HuH-7.5 (cell line): ENCODE measurements around the gene GJC1.
"Not testable (repeated sequence)": the region's sequence is repeated elsewhere in the genome, so short reads cannot be mapped to it uniquely, and the experiment has no call there.

ENCODE experiments used
- DNase-seq: peaks from one replicate; pipeline ENCODE4 v3.0.0; 2011; ENCODE audit warnings: low spot score

GJC1 gene

DNA sequence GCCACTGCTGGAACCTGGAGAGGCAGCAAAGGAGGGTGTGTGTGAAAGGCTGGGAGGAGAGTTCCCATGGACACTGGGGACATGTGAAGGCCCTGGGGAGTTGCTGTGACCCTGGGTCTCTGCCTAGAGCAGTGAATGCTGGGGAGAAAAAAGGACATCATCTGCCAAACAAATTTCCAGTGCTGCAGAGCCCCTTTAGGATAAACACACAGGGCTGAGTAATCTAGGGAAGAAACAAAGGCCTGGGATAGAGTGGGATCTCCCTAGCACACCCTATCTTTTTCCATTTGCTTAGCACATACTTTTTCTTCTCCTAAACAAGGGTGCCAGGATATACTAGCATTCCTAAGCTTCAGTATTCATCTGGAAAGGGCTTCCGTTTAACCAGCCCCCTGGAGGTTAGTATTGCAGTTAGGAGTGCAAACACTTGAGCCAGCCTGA lies 14.3 kb upstream of the GJC1 start:
- DNase-seq: no peak

DNA sequence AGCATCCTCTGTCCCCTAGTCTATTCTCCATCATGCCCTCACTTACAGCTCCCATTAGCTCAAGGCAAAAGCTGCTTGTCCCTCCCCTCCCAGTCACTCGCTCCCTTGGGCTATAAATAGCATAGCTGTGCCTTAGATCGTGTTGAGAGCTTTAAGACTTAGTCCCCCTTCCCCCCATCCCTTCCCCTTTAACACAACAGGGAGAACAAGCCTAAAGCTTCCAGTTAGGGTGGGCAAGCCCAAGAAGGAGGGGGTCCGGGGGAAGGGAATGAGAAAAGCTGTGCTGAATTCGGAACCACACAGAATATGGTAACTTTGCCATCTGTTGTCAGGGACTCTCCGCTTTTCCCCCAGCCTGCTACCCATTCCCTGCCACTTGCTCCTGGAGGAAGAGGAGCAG lies 12.7 kb upstream of the GJC1 start:
- no peak for DNase-seq

DNA sequence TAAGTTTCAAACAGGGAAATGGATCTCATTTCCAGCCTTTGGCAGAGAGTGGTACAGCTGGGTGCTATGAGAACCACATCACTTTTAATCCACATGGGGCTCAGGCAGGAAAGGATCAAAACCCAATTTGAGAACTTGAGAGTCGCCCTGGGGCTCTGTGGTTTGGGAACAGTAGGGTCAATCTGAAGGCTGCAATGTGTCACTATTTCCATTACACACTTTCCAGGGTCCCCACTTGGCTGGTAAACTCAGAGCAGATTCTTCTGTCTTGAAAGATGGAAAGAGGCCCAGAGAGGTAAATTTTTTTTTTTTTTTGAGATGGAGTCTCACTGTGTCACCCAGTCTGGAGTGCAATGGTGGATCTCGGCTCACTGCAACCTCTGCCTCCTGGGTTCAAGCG lies 10.8 kb upstream of the GJC1 start:
- no peak for DNase-seq

DNA sequence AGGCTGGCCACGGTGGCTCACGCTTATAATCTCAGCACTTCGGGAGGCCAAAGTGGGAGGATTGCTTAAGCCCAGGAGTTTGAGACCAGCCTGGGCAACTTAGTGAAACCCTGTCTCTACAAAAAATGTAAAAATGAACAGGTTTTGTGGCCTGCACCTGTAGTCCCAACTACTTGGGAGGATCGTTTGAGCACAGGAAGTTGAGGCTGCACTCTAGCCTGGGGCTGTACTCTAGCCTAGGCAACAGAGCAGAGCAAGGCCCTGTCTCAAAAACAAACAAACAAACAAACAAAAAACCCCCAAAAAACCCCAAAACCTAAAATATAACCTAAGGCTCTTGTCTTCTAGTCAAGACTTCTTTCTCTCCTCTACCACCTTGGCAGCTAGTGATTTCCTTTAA lies 10.2 kb upstream of the GJC1 start:
- DNase-seq: no peak

DNA sequence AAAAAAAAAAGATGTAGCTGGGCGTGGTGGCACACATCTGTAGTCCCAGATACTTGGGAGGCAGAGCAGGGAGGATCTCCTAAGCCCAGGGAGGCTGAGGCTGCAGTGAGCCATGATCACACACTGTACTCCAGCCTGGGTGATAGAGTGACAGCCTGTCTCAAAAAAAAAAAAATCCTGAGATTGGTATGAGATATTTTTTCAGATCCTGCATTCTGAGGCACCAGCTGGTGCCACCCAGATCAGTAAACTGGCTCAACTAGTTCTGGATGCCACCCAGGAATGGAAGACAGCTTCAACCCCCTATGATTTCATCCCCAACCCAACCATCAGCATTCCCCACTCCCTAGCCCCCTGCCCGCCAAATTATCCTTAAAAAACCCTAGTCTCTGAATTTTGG lies 7.1 kb upstream of the GJC1 start:
- no peak for DNase-seq

DNA sequence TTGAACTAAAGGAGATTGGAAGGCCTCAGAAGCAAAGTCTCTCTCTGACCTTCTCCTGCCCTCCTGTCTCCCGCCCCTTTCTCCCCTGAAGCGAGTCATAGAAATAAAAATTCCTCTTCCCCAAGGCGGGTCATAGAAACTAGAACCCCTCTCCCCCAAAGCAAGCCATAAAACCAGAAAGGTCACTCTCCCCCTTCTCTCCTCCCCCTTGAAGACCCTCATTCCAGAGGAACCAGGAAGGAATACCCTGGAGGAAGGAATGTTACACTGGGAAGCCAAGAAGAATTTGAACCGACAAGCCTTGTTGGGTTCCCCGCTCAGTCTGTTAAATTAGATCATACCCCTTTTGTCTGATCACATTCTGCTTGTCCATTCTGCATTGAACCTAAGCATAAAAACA lies 2.7 kb upstream of the GJC1 start:
- DNase-seq: no peak

DNA sequence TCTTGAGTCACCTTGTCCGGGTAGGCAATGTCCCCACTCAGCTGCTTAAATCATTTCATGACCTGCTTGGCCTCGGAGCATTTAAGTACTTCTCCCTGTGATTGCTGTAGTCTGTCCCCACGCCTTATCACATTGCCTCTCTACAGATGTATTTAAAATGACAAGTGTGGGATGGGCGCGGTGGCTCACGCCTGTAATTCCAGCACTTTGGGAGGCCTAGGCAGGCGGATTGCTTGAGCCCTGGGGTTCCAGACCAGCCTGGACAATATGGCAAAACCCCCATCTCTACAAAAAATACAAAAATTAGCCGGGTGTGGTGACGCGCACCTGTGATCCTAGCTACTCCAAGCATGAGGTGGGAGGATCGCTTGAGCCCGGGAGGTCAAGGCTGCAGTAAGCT lies 1.3 kb upstream of the GJC1 start:
- no peak for DNase-seq

DNA sequence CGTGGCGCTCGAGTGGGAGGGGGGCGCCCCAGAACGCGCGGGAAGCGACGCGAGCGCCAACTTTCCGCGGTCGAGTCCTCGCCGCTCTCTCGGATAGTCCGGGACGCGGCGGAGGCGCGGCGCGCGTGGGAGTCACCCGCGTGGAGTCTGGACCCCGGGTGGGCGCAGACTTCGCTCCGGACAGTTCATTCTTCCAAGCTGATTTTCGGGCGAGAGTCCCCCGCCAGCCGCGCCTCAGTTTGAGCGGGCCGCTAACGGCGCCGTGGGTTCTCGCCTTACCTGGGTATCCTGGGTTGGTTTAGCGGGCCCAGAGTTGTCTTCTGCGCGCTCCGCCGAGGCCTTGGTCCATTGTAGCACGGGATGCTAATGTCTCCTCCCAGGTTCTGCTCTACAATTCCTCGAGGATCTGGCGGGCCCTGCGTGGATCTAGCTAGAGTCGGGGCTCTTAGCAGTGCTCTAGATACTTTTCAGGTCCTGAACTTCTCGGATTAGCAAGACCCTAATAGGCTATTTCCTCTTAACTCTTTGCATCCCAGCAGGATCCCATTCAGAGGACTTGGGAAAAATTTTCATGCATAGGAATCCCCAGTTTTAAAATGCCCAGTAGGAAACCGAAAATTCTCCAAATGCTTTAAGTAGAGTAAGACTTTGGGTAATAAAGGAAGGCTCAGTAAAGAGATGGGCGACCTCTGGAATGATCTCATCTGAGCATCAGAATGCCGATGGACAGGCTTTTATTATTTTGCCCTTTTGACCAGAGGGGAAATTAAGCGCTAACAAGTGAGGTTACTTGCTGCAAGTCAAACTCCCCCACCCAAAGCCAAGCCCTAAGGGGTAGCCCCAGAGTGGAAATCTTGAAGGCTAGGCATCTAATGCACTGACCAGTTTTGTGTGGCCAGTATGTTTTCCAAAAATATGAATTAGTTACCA lies 537 bp upstream of the GJC1 start:
- peak; percentile 27 for DNase-seq

DNA sequence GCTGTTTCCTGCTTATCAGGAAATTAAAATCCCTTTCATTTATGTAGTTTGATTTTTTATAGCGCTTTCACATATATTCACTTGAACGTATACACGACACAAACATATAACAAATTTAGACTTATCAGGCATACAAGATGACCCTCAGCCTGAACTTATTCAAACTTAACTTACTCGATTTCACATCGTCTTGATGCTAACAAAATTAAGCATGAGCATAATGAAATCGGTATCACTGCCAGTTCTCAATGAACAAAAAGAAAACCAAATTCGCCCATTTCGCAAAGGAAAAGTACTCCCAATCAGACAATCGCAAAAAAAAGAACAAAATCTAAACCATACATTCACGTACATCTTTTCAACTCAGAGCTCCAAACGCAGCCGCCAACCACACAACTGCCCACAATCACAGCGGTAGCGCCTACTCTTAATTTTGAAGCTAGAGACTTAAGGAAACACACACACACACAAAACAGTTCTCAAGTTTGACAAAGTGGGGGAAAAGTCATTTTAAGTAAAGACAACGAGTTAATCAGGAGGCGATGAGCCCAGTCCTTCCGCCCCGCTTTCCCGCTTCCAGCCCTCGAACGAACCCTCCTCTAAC lies 1.1 kb downstream of the GJC1 start:
- DNase-seq: no peak

DNA sequence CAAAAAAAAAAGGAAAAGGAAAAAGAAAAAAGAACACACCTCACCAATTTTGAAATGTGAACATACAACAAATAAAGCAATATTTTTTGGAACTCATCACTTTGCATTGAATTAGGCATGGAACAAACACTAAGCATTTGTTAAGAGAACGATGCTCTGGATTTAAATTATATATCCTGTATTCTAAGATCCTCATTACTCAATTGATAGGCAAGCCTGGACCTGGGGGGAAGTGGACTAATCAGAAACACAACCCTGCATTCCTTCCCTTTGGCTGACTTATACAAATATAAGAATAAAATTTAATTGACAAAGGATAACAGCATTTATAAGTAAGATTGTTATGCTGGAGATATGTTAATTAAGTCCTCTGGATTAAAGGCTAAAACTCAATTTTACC lies 2.2 kb downstream of the GJC1 start:
- no peak for DNase-seq

DNA sequence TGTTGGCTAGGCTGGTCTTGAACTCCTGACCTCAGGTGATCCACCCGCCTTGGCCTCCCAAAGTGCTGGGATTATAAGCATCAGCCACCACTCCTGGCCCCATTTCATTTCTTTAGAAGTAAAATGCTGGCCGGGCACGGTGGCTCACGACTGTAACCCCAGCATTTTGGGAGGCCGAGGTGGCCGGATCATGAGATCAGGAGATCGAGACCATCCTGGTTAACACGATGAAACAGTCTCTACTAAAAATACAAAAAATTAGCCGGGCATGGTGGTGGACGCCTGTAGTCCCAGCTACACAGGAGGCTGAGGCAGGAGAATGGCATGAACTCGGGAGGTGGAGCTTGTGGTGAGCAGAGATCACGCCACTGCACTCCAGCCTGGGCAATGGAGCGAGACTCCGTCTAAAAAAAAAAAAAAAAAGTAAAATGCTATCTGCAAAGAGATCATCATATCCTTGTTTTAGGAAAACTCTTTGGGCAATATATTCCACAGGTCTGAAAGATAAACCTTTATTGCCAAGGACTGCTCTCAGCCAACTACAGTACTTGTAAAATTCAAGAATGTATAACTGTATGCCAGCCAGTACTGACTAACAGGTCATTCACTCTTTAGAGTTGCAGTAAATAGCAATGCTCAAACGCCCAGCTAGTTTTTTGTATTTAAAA lies 3.8 kb downstream of the GJC1 start:
- DNase-seq: no peak

DNA sequence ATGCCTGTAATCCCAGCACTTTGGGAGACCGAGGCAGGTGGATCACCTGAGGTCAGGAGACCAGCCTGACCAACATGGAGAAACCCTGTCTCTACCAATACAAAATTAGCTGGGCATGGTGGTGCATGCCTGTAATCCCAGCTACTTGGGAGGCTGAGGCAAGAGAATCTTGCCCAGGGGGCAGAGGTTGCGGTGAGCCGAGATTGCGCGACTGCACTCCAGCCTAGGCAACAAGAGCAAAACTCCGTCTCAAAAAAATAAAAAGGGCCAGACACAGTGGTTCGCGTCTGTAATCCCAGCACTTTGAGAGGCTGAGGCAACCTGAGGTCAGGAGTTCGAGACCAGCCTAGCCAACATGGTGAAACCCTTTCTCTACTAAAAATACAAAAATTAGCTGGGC lies 4.9 kb downstream of the GJC1 start:
- DNase-seq: not testable (repeated sequence)

DNA sequence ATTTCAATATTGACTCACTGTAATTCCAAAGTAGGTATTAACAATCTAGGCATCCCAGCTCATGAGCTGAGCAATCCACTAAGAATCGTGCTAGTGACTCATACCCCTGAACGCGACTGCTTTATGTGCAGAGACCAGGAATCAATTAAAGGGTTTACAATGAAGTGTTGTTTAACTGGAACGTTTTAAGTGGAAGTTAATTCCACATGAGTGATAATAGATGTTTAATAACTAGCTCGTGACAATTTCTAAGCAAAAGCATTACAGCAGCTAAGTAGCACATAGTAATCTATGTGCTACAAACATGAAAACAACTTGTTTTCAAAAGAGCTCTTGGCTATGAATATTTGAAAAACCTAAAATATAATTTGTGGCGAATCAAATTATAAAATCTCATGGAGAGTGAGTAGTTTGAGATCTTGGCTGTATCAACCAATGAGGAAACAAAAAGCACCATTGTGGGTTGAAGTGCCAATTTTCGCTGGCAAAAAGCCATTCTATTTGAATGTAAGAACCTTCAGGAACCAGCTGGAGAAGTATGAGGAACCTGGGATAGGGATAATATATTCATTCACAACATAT lies 9.4 kb downstream of the GJC1 start:
- DNase-seq: no peak

DNA sequence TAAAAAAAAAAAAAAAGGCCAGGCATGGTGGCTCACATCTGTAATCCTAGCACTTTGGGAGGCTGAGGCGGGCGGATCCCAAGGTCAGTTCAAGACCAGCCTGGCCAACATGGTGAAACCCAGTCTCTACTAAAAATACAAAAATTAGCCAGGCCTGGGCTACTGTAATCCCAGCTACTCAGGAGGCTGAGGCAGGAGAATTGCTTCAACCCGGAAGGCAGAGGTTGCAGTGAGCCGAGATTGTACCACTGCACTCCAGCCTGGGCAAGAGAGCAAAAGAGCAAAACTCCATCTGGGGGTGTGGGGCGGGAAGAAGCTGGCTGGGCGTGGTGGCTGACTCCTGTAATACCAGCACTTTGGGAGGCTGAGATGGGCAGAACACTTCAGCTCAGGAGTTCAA lies 11.6 kb downstream of the GJC1 start:
- not testable (repeated sequence) for DNase-seq

DNA sequence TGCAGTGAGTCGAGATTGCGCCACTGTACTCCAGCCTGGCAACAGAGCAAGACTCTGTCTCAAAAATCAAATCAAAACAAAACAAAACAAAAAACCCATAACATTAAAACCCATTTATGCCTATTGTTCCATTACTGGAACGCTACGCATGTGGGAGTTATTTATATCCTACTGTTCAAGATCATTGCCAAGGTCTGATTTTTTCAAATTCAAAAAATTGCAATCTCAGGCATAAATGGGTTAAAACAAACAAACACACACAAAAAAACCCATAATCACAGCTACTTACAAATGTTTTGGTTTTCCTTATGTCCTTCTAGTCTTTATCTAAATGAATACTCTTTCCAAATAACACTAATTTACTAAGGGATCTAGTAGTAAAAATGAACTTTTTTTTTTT lies 17.8 kb downstream of the GJC1 start:
- no peak for DNase-seq

DNA sequence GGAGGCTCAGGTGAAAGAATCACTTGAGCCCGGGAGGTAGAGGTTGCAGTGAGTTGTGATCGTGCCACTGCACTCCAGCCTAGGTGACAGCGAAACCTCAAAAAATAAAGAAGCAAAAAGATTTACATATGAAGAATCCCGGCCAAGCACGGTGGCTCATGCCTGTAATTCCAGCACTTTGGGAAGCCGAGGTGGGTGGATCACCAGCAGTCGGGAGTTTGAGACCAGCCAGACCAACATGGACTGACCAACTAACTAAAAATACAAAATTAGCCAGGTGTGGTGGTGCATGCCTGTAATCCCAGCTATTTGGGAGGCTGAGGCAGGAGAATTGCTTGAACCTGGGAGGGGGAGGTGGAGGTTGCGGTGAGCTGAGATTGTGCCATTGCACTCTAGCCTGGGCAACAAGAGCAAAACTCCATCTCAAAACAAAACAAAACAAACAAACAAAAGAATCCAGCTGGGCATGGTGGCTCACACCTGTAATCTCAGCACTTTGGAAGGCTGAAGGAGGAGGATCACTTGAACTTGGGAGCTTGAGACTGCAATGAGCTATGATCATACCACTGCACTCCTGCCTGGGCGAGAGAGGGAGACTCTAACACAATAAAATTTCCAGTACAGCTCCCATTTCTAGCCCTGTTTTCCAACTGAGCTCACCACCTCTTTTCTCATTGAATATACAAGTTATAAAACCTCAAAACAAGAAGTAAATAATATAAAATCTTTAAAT lies 21.3 kb downstream of the GJC1 start:
- DNase-seq: not testable (repeated sequence)

DNA sequence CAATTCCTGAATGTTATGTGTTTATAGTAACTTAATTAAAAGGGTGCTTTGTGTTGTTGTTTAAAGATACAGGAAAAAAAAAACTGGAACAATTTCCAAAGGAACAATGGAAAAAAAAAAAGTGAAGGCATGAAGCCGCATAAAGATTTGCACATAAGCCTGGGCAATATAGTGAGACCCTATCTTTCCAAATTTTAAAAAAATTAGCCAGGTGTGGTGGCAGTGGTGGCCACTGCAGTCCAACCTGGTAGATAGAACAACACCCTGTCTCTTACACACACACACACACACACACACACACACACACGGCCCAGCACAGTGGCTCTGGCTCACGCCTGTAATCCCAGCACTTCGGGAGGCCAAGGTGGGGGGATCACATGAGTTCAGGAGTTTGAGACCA lies 21.9 kb downstream of the GJC1 start:
- no peak for DNase-seq

DNA sequence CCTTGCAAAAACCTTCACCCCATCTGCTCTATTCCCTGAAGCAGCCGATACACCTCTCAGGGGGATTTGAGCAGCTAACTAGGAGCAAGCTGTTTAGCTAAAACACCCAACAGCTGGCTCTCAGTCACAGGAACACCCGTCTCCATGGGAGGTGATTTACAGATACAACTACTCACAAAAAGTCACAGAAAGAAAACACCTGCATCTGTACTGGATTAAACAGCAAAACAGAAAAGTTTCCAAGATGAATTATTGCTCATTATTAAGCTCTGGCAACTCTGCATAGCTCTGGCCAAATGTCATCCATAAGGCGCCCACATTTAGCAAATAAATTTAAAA lies 22.3 kb downstream of the GJC1 start:
- DNase-seq: no peak

DNA sequence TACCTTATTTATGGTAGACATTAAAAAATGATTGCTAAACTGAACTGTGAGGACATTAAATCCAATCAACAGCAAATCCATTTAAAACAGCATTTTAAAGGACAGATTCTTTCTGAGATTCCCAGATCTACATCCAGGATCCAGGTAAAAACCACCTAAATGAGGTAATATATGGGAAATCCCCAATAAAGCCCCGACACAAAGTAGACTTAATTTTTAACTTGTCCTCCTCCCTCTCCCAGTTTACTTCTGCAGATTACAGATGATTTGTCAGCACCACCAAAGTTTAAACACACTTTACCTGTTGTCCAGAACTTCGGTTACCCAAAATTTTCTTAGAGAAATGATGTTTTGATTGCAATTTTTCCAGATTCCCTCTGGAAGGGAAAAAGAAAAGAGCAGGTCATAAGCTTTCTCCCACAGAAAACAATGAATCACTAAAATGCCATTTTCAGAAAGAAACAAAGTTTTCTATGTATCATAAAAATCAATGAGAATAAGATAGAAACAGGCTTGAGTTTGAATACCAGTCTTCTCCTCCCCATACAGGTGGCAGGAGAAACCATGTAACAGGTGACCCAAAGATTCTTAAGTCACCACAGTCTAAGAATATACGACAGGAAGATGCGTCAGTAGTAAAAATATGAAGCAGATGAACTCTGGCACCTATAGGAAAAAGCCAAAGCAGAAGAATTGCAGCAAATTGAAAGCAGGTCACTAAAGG lies 22.8 kb downstream of the GJC1 start:
- DNase-seq: no peak

DNA sequence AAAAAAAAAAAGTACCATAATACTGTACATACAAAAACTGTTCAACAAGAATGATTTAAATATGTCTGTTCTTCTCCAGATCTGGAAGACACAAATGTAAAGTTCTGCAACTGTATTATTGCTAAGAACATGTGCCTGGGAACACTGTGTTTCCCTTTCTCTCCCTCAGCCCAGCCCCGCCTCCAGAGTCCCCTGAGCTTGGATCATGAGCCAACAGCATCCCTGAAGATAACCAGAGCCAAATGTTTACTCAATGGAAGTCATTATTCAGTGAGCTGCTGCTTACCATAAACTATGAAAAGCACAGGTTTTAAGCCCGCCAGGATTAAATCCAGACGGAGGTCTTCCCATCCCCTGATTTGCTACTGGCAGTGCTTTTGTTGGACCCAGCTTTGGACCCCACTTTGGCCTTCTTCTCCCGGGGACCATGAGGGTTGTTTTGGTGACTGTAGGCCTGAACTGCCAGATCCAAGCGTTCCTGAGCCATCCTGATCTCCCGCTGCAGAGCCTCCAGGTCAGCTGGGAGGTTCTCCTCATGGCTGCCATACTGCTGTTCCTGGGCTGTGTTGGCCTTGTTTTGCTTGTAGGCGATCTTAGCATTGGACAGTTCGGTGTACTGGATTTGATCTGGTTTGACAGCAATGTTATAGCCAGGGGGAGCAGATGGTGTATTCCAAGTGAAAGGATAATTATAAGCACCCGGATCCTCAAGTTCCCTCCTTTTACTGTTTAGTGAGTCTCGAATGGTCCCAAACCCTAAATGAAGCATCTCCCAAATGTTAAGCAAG lies 25.6 kb downstream of the GJC1 start:
- DNase-seq: no peak

DNA sequence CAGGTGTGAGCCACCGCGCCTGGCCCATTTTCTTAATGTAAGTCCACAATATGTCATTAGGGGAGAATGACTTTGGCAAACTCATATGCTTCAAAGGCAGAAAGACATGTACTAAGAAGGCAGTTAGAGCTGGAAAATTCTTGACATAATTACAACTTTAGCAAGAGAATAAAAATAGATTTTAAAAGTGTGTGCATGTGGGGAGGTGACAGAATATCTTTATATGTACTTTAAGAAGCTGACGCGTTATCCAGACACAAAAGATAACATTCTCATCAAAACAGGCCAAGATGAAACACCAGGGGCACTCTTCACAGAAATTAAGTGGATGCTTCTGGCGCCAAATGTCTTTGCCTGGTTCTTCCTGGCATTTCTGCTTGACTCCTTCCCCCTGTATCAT lies 28.2 kb downstream of the GJC1 start:
- no peak for DNase-seq
